HFF-Myc (cell line): ENCODE data around the gene RIGI.

Experiments
- DNase-seq: peaks from one replicate; pipeline ENCODE4 v3.0.0-alpha.2; 2011; ENCODE audit warnings: low read depth; ENCODE audit errors: extremely low read depth
- H3K4me3 ChIP-seq: replicated peaks from 2 replicates; pipeline ENCODE4 v1.5.1; 2011; ENCODE audit warnings: low read depth, mild to moderate bottlenecking, control low read depth, low read length
- TF ChIP-seq, protein P1 (sequence below): IDR thresholded peaks from 2 replicates; pipeline ENCODE4 v1.5.1; 2012; ENCODE audit warnings: mild to moderate bottlenecking, low read depth, low read length, control low read depth; ENCODE audit errors: missing control alignments

The RIGI gene

DNA sequence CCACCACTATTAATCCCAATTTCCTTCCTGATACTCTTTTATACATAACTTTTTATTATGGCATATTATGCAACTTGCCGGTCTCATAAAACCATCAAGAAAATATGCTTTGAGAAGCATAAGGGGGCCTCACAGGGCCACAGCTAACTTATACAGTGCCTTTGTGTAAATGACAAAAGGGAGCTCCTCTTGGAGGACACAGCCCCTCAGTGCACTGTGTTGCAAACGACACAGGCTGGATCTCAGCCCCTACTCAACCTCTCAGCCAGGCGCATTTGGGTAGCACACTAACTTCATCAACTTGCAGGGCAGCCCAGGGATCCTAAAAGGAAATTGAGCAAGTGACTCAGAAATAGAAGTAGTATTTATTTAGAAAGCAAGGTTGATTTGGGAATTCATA is 35.4 kb downstream of the RIGI start:
- TF ChIP-seq, protein P1, sequence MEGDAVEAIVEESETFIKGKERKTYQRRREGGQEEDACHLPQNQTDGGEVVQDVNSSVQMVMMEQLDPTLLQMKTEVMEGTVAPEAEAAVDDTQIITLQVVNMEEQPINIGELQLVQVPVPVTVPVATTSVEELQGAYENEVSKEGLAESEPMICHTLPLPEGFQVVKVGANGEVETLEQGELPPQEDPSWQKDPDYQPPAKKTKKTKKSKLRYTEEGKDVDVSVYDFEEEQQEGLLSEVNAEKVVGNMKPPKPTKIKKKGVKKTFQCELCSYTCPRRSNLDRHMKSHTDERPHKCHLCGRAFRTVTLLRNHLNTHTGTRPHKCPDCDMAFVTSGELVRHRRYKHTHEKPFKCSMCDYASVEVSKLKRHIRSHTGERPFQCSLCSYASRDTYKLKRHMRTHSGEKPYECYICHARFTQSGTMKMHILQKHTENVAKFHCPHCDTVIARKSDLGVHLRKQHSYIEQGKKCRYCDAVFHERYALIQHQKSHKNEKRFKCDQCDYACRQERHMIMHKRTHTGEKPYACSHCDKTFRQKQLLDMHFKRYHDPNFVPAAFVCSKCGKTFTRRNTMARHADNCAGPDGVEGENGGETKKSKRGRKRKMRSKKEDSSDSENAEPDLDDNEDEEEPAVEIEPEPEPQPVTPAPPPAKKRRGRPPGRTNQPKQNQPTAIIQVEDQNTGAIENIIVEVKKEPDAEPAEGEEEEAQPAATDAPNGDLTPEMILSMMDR = no peak
- H3K4me3 ChIP-seq = no peak overlapping the region
- no peak for DNase-seq

DNA sequence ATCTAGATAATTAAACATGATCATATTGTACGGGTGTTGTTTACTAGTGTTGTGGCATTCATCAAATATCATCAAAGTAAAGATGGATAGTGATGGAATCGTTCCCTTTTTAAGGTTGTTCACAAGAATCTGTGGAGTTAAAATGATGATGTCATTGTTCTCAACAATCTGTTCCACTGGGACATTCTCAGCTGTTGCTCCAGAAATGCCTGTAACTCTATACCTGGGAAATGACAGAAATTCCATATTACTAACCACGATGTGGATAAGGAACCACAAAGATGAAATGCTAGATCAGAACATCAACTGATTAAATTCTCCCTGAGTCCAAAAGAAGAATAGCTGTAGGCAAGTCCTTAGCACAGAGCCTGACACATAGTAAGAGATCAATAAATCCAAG is 38.0 kb downstream of the RIGI start:
- DNase-seq = no peak
- TF ChIP-seq, protein P1 = no peak
- no peak overlapping the region for H3K4me3 ChIP-seq

DNA sequence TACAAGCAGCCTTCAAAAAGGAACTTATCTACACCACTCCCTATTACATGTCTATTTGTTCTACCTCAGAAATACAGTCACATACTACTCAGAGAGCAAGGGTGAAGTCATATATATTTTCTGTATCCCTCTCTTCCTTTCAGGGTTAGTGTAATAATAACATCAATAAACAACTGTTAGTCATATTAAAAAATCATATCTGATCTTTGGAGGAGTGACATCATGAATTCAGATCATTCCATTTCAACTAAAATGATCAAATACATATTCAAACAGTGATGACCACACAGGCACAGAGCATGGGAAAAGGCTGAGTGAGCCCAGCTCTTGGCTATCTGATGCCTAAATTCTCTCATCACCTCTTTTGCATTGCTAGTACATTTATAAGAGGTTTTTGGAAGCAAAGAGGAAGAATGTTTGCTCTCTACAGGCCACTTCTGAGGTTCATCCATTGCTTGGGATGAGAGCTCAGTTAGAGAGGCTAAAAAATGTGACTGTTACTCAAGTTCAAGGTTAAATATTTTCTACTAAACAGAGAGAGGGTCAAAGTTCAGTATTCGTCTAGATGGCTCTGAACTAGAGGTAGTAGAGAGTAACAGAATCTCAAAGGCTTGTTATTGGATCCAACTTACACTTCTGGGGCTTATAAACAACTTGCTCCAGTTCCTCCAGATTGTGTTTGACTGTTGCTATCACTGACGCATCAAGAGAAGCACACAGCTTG is 39.0 kb downstream of the RIGI start:
- TF ChIP-seq, protein P1 = no peak
- H3K4me3 ChIP-seq = no peak overlapping the region
- DNase-seq = no peak

DNA sequence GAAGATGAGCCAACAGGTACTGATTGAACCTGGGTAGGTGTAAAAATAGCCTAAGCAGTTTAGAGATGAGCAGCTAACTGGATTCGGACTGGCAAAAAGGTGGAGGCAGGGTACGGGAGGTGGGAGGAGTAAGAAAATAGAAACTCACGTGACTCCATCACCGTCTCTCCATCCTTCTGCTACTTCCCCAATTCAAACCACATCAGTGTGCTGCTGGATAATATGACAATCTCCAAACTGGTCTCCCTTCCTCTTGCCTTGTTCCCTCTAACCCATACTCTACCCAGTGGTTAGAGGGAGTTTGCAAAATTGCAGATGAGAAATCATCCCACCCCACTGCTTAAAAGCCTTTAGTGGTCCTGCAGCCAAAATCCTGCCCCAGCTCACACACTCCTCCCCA is 42.7 kb downstream of the RIGI start:
- no peak overlapping the region for H3K4me3 ChIP-seq
- TF ChIP-seq, protein P1 = no peak
- DNase-seq = no peak
